Lower leg skin (tissue), 3 donors: ENCODE measurements around the gene MMP17.

ENCODE experiments used
- POLR2A ChIP-seq, 2 donors: fragments of 450-650 bp; IDR thresholded peaks; one replicate each; pipeline ENCODE4 v1.6.1; 2016 to 2017; ENCODE audit warnings: antibody characterized with exemption in 2 of 2, mild to moderate bottlenecking in 1 of 2, moderate library complexity in 1 of 2
- TF ChIP-seq, protein P1 (sequence below), 3 donors: fragments of 450-650 bp; IDR thresholded peaks; one replicate each; pipeline ENCODE4 v1.5.1; 2016; ENCODE audit warnings: antibody characterized with exemption in 3 of 3, mild to moderate bottlenecking in 3 of 3, moderate library complexity in 2 of 3

DNA sequence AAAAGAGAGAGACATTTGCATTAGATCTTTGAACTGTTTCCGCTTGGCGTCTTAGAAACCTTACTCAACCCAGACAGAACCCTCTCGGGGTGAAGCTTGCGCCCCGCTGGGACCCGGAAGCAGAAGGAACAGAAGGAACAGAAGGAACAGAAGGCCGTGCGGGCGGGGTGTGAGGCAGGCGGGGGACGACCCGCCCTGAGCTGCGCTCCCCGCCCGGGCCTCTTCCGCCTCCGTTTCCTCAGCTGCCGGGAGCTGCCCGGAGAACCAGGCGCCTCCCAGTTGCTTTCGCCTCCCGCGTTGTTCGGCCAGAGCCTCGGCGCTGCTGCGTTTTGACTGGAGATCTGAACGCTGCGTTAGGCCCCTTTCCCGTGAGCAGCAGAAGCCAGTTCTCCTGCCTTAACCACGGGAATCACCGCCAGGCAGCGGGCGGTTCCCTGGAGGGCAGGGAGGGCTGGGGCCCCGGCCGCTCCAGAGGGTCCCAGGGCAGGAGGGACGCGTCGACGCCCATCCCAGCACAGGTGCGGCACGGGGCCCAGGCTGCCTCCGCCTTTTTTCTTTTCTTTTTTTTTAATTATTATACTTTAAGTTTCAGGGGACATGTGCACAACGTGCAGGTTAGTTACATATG, 19.3 kb upstream of the MMP17 start:
- TF ChIP-seq, protein P1, sequence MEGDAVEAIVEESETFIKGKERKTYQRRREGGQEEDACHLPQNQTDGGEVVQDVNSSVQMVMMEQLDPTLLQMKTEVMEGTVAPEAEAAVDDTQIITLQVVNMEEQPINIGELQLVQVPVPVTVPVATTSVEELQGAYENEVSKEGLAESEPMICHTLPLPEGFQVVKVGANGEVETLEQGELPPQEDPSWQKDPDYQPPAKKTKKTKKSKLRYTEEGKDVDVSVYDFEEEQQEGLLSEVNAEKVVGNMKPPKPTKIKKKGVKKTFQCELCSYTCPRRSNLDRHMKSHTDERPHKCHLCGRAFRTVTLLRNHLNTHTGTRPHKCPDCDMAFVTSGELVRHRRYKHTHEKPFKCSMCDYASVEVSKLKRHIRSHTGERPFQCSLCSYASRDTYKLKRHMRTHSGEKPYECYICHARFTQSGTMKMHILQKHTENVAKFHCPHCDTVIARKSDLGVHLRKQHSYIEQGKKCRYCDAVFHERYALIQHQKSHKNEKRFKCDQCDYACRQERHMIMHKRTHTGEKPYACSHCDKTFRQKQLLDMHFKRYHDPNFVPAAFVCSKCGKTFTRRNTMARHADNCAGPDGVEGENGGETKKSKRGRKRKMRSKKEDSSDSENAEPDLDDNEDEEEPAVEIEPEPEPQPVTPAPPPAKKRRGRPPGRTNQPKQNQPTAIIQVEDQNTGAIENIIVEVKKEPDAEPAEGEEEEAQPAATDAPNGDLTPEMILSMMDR (IDR thresholded peaks at IDR 0.05), result no peak
- no peak for TF ChIP-seq POLR2A (IDR thresholded peaks at IDR 0.05)
